ENCODE data around the gene UBL3.

GRCh38 chr13:29846475-29847256 lies 3.8 kb downstream of the UBL3 start:
- TF ChIP-seq CTCF (IDR thresholded peaks at IDR 0.05): no peak
- no peak for TF ChIP-seq POLR2AphosphoS5 (IDR thresholded peaks at IDR 0.05)

Data from prostate gland (tissue), 2 donors.